ENCODE data around the gene ATCAY. TPM values are rescaled to one million over a fixed set of nuclear protein-coding genes. Genes with fewer than 3 reads are reported as not detected.
A peak's percentile ranks its signal among the peaks of the same experiment; 100 is the strongest.

ATCAY gene
- total and polyA plus RNA-seq, 2 of the 13 experiments (the other 11 are each of a cell fraction or from before 2014, with no cell fraction given), result not detected

DNA sequence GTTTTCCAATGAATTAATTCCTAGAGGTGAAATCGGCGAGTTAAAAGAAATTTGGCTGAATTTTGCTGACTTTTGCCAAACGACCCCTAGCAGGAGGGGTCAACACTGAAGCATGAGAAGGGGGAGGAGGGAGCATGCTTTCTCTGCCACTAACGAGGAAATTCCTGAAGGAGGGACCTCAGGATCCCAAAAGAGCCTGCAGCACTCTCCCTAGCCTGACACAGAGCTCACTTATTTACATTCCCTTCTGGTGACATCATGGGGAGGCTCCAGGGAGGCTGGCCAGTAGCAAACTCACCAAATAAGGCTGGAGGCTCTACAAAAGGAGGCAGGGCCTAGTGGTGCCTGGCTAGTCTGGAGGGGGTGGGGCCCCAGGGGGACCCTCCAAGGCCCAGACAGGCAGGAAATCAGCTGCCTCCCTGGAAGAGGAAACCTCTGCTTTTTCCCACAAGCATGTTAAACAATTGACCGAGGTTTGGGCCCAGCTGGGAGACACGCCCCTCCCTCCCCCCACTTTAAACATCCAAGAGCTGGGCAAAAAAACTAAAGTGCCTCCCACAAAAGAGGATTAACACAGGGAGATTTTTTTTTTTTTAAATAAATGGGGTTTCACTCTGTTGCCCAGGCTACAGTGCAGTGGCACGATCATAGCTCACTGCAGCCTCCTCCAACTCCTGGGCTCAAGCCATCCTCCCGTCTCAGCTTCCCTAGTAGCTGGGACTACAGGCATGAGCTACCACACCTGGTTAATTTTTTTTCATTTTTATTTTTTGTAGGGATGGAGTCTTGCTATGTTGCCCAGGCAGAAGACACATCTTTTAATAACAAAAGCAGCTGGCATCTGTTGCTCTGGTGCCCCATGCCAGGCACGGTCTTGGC, 88.3 kb downstream of the ATCAY start (continued):
- TF ChIP-seq TSC22D2 (CRISPR knock-in tag; IDR thresholded peaks at IDR 0.05; ENCODE audit: borderline replicate concordance) (no peak), ZNF709 (CRISPR knock-in tag; IDR thresholded peaks at IDR 0.05) (no peak), ZNF841 (CRISPR knock-in tag; IDR thresholded peaks at IDR 0.05; ENCODE audit: borderline replicate concordance) (no peak), HMGA1 (CRISPR knock-in tag; conservative IDR thresholded peaks at IDR 0.05) (no peak), ZNF572 (CRISPR knock-in tag; IDR thresholded peaks at IDR 0.05) (no peak), XBP1 (CRISPR knock-in tag; IDR thresholded peaks at IDR 0.05) (no peak), KLF6 (CRISPR knock-in tag; IDR thresholded peaks at IDR 0.05) (no peak), ZNF652 (CRISPR knock-in tag; IDR thresholded peaks at IDR 0.05; ENCODE audit: borderline replicate concordance, low read depth) (peak; percentile 30; the same call in 1 of the 2 replicates), ZNF609 (CRISPR knock-in tag; IDR thresholded peaks at IDR 0.05; ENCODE audit: borderline replicate concordance) (no peak), FOXM1 (CRISPR knock-in tag; IDR thresholded peaks at IDR 0.05) (no peak), ZKSCAN8 (CRISPR knock-in tag; IDR thresholded peaks at IDR 0.05; ENCODE audit: borderline replicate concordance) (no peak), NKX3-1 (CRISPR knock-in tag; IDR thresholded peaks at IDR 0.05) (no peak), ZNF83 (CRISPR knock-in tag; IDR thresholded peaks at IDR 0.05; ENCODE audit: borderline replicate concordance) (no peak), ZBTB42 (CRISPR knock-in tag; IDR thresholded peaks at IDR 0.05) (no peak), ZSCAN22 (CRISPR knock-in tag; IDR thresholded peaks at IDR 0.05) (0 out of 2 replicates have a peak, but pooled peaks have one; percentile 16)
- TF ChIP-seq, protein P1, sequence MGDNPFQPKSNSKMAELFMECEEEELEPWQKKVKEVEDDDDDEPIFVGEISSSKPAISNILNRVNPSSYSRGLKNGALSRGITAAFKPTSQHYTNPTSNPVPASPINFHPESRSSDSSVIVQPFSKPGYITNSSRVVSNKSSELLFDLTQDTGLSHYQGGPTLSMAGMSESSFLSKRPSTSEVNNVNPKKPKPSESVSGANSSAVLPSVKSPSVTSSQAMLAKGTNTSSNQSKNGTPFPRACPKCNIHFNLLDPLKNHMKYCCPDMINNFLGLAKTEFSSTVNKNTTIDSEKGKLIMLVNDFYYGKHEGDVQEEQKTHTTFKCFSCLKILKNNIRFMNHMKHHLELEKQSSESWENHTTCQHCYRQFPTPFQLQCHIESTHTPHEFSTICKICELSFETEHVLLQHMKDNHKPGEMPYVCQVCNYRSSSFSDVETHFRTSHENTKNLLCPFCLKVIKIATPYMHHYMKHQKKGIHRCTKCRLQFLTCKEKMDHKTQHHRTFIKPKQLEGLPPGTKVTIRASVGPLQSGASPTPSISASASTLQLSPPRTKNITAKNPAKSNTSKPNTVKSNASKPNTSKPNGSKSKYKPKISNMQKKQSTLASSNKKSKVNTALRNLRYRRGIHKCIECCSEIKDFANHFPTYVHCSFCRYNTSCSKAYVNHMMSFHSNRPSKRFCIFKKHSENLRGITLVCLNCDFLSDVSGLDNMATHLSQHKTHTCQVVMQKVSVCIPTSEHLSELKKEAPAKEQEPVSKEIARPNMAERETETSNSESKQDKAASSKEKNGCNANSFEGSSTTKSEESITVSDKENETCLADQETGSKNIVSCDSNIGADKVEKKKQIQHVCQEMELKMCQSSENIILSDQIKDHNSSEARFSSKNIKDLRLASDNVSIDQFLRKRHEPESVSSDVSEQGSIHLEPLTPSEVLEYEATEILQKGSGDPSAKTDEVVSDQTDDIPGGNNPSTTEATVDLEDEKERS (CRISPR knock-in tag; IDR thresholded peaks at IDR 0.05), result no peak
- TF ChIP-seq, protein P2, sequence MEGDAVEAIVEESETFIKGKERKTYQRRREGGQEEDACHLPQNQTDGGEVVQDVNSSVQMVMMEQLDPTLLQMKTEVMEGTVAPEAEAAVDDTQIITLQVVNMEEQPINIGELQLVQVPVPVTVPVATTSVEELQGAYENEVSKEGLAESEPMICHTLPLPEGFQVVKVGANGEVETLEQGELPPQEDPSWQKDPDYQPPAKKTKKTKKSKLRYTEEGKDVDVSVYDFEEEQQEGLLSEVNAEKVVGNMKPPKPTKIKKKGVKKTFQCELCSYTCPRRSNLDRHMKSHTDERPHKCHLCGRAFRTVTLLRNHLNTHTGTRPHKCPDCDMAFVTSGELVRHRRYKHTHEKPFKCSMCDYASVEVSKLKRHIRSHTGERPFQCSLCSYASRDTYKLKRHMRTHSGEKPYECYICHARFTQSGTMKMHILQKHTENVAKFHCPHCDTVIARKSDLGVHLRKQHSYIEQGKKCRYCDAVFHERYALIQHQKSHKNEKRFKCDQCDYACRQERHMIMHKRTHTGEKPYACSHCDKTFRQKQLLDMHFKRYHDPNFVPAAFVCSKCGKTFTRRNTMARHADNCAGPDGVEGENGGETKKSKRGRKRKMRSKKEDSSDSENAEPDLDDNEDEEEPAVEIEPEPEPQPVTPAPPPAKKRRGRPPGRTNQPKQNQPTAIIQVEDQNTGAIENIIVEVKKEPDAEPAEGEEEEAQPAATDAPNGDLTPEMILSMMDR (CRISPR knock-in tag; IDR thresholded peaks at IDR 0.05), result no peak
- TF ChIP-seq, protein P3, sequence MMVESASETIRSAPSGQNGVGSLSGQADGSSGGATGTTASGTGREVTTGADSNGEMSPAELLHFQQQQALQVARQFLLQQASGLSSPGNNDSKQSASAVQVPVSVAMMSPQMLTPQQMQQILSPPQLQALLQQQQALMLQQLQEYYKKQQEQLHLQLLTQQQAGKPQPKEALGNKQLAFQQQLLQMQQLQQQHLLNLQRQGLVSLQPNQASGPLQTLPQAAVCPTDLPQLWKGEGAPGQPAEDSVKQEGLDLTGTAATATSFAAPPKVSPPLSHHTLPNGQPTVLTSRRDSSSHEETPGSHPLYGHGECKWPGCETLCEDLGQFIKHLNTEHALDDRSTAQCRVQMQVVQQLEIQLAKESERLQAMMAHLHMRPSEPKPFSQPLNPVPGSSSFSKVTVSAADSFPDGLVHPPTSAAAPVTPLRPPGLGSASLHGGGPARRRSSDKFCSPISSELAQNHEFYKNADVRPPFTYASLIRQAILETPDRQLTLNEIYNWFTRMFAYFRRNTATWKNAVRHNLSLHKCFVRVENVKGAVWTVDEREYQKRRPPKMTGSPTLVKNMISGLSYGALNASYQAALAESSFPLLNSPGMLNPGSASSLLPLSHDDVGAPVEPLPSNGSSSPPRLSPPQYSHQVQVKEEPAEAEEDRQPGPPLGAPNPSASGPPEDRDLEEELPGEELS (CRISPR knock-in tag; IDR thresholded peaks at IDR 0.05), result peak; percentile 52; the same call in 1 of the 2 replicates
